Peyer's patch (tissue), 4 donors: ENCODE measurements around the gene COQ10A. TPM values are rescaled to one million over a fixed set of nuclear protein-coding genes. Genes with fewer than 3 reads are reported as not detected.
A peak's percentile ranks its signal among the peaks of the same experiment; 100 is the strongest.
"Not testable (repeated sequence)": the region's sequence is repeated elsewhere in the genome, so short reads cannot be mapped to it uniquely, and the experiment has no call there.

Source experiments
- DNase-seq, 3 donors: peaks; one replicate each; pipeline ENCODE4 v3.0.0-alpha.2; 2017 to 2019
- H3K27ac ChIP-seq, 4 donors: fragments of 200-600 bp; sonication (generic); one replicate each; pipeline ENCODE4 v1.5.1; 2016 to 2019
- H3K27me3 ChIP-seq, 2 donors: fragments of 200-600 bp; sonication (generic); one replicate each; pipeline ENCODE4 v1.5.1; 2019
- H3K36me3 ChIP-seq, 3 donors: fragments of 200-600 bp; sonication (generic); one replicate each; pipeline ENCODE4 v1.5.1; 2016 to 2019
- H3K4me1 ChIP-seq, 4 donors: fragments of 200-600 bp; sonication (generic); one replicate each; pipeline ENCODE4 v1.5.1; 2016 to 2019
- H3K4me3 ChIP-seq, 4 donors: fragments of 200-600 bp; sonication (generic); 1 replicate in 3 of 4; 2 replicates in 1 of 4; pipeline ENCODE4 v1.5.1; 2016 to 2019; ENCODE audit warnings: mild to moderate bottlenecking in 1 of 4
- H3K9me3 ChIP-seq, 4 donors: fragments of 200-600 bp; sonication (generic); one replicate each; pipeline ENCODE4 v1.5.1; 2016 to 2019; ENCODE audit warnings: mild to moderate bottlenecking in 1 of 4
- CTCF ChIP-seq, 6 experiments: fragments of 450-650 bp in 4 of 6; fragments of 200-600 bp in 2 of 6; sonication (generic) in 1 of 6; IDR thresholded peaks; one replicate each; pipeline ENCODE4 v1.5.1; 2017 to 2019; ENCODE audit warnings: antibody characterized with exemption in 6 of 6, mild to moderate bottlenecking in 3 of 6, moderate library complexity in 1 of 6
- POLR2A ChIP-seq, 2 donors: fragments of 450-650 bp; IDR thresholded peaks; one replicate each; pipeline ENCODE4 v1.5.1; 2017; ENCODE audit warnings: antibody characterized with exemption in 2 of 2, mild to moderate bottlenecking in 2 of 2, moderate library complexity in 2 of 2
- total RNA-seq, 4 donors: library from RNA; depleted of rRNA; stranded (reverse); fragments of >200 nt; gene quantifications; one replicate each; pipeline ENCODE4 v1.1.0, GENCODE V29; 2016

Gene COQ10A
- total RNA-seq, 4 donors from 2014 or later: 9.1 to 14.8 (median 11.8) TPM

DNA sequence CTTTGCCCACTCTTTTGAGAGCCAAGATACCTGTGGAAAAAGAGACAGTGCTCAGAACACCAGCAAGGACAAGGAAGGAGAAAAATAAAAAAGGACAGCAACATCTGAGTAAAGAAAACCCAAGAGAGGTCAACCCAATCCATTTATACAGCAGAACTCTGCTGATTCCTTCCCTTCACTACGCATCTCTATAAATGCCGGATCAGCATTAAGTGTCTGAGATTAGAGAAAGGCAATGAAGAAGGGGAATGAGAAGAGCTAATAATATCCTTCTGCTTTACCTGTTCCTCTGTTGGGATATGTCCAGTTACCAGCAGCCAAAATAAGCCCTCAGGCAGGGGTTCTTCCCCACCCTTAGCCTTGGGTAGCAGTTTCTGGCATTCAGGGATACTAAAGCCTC is 15.8 kb downstream of the COQ10A start:
- Histone ChIP-seq H3K4me3 (no peak overlapping the region), H3K9me3 (no peaks in the 10 kb centered on the region), H3K27me3 (no peaks in the 10 kb centered on the region), H3K27ac (no peak overlapping the region), H3K36me3 (peaks cover 0 to 91% (median 0%) of the 10 kb centered on the region in 3 donors), H3K4me1 (no peaks in the 10 kb centered on the region)
- TF ChIP-seq POLR2A (IDR thresholded peaks at IDR 0.05): no peak
- TF ChIP-seq CTCF (IDR thresholded peaks at IDR 0.05): no peak
- DNase-seq: no peak

DNA sequence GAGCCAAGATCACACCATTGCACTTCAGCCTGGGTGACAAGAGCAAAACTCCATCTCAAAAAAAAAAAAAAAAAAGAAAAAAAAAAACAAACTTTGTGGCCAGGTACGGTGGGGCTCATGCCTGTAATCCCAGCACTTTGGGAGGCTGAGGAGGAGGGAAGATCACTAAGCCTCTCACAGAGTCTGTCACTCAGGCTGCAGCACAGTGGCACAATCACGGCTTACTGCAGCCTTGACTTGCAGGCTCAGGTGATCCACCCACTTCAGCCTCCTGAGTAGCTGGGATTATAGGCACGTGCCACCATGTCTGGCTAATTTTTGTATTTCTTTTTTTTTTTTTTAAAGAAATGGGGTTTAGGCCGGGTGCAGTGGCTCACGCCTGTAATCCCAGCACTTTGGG is 17.5 kb downstream of the COQ10A start:
- not testable (repeated sequence) for H3K4me1 ChIP-seq, H3K4me3 ChIP-seq, H3K9me3 ChIP-seq, DNase-seq, H3K27ac ChIP-seq, H3K27me3 ChIP-seq
- peaks cover 0 to 80% (median 0%) of the 10 kb centered on the region in 3 donors for H3K36me3 ChIP-seq

- TF ChIP-seq POLR2A (IDR thresholded peaks at IDR 0.05): no peak
- TF ChIP-seq CTCF (IDR thresholded peaks at IDR 0.05): no peak
- Histone ChIP-seq H3K27ac (no peak overlapping the region), H3K4me1 (peaks cover 0 to 1% (median under 1%) of the 10 kb centered on the region in 4 donors), H3K36me3 (peaks cover 0 to 79% (median 0%) of the 10 kb centered on the region in 3 donors), H3K9me3 (no peaks in the 10 kb centered on the region), H3K27me3 (no peaks in the 10 kb centered on the region), H3K4me3 (no peak overlapping the region)
- DNase-seq: no peak
Measured at GRCh38 chr12:56286044-56286830, 19.5 kb downstream of the COQ10A start.

DNA sequence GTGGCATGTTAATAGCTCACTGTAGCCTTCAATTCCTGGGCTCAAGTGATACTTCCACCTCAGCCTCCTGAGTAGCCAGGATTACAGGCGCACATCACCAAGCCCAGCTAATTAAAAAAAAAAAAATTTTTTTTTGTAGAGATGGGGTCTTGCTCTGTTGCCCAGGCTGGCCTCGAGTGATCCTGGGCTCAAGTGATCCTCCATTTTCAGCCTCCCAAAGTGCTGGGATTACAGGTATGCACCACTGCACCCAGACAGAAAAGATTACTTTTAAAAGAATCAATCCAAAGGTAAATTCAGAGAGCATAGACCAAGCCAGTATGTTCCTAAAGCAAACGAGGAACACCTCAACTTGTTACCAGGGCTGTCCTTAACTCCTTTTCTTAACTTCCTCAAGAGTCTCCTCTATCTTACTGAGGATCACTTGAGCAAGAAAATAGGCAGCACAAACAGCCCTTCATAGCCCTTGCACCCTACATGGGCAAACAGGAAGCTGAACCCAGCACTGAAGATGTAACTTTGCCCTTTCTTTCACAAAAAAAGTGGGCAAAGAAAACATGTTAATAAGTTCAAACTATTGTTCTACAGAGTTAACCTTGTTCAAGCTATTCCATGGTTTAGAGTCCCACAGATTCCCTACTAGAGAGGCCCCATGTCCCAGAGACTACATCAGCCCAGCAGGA is 22.1 kb downstream of the COQ10A start:
- no peak overlapping the region for H3K4me3 ChIP-seq
- peaks cover 0 to 17% (median 4%) of the 10 kb centered on the region in 4 donors for H3K4me1 ChIP-seq
- H3K36me3 ChIP-seq: peaks cover 0 to 67% (median 0%) of the 10 kb centered on the region in 3 donors
- H3K27ac ChIP-seq: no peak overlapping the region
- no peak for DNase-seq
- TF ChIP-seq CTCF (IDR thresholded peaks at IDR 0.05): no peak
- no peak for TF ChIP-seq POLR2A (IDR thresholded peaks at IDR 0.05)
- H3K9me3 ChIP-seq: no peaks in the 10 kb centered on the region
- H3K27me3 ChIP-seq: no peaks in the 10 kb centered on the region

DNA sequence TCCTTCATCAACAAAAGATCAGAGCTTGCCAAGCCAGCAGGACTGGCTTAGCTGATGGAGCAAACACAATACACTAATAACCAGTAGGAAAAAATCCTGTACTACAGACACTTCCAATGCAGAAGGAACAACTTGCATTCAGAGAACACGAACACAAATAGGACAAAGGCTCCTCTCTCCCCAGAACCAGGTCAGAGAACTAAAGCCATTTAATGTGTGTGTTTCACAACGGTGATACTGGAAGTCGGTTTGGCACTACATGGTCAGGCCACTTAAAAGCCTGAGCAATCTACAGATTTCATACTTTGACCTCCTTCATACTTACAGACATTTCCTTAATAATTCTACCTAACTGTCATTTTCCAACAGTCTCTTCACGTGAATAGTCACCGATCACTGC is 27.1 kb downstream of the COQ10A start:
- Histone ChIP-seq H3K9me3 (no peaks in the 10 kb centered on the region), H3K27me3 (no peaks in the 10 kb centered on the region), H3K4me3 (no peak overlapping the region), H3K27ac (peak overlapping the region in 1 of 4 donors; percentile 60), H3K4me1 (peaks cover 3 to 43% (median 10%) of the 10 kb centered on the region in 4 donors), H3K36me3 (peaks cover 0 to 60% (median 0%) of the 10 kb centered on the region in 3 donors)
- no peak for DNase-seq
- TF ChIP-seq CTCF (IDR thresholded peaks at IDR 0.05) (no peak), POLR2A (IDR thresholded peaks at IDR 0.05) (no peak)

DNA sequence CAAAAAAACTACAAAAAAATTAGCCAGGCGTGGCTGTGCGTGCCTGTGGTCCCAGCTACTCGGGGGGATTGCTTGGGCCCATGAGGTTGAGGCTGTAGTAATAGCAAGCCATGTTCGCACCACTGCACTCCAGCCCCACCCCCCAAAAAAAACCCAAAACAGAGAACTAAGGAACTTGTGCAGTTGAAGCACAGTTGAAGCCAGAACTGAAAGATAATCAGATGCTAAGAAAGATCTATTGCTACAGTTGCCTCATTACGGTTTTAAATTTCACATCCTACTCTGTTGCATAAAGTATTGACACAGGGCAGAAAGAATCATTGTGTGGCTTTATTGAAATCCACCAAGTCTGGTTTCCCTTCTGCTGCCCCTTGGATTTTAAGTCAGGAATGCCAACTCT is 29.6 kb downstream of the COQ10A start:
- Histone ChIP-seq H3K9me3 (no peaks in the 10 kb centered on the region), H3K4me1 (peaks cover 3 to 57% (median 17%) of the 10 kb centered on the region in 4 donors), H3K4me3 (no peak overlapping the region), H3K36me3 (peaks cover 0 to 37% (median 0%) of the 10 kb centered on the region in 3 donors), H3K27me3 (no peaks in the 10 kb centered on the region), H3K27ac (no peak overlapping the region)
- no peak for DNase-seq
- TF ChIP-seq CTCF (IDR thresholded peaks at IDR 0.05) (no peak), POLR2A (IDR thresholded peaks at IDR 0.05) (no peak)
